HepG2 (cell line): ENCODE measurements around the gene TMEM38A. TPM values are rescaled to one million over a fixed set of nuclear protein-coding genes. Genes with fewer than 3 reads are reported as not detected.

Experiments used
- ATAC-seq: fragments of 200-7000 bp; cut with Tn5 transposase; 3 replicates; pipeline ENCODE4 v1.9.1; 2020; ENCODE audit warnings: mild to moderate bottlenecking, moderate library complexity
- BruUV-seq: library from RNA; stranded (reverse); fragments of 400-500 nt; replicated peaks from 2 replicates; lab custom pipeline; 2021; lab: Mats Ljungman, UMichigan
- CTCF ChIA-PET: fragments of 300-600 bp; formaldehyde crosslinking; extraction: SDS; loops from one replicate; lab custom pipeline; 2021; ENCODE audit warnings: low total read pairs, inconsistent platforms, low intra/inter-chr PET ratio; lab: Yijun Ruan, JAX
- POLR2A ChIA-PET: fragments of 350-600 bp; sonication (Branson Sonifier 250); formaldehyde crosslinking; loops from one replicate; lab custom pipeline; 2020; ENCODE audit warnings: antibody characterized with exemption, inconsistent platforms; lab: Yijun Ruan, JAX
- DNase-seq: peaks from one replicate; pipeline ENCODE4 v3.0.0-alpha.2; 2015; ENCODE audit warnings: low spot score
- FAIRE-seq: peaks from 3 replicates; lab custom pipeline; 2011; peaks lifted over from hg19 to GRCh38; lab: Jason Lieb, UNC
- H2AFZ ChIP-seq: one replicate; pipeline ENCODE4 v1.6.1; 2011; ENCODE audit warnings: low read length, inconsistent platforms
- H3K27ac ChIP-seq: fragments of 300-600 bp; 3 replicates; pipeline ENCODE4 v1.8.0; 2011; ENCODE audit warnings: mixed run types, mild to moderate bottlenecking, mixed read lengths, low read length, inconsistent platforms; ENCODE audit not compliant: insufficient read depth; ENCODE audit errors: extremely low read length
- H3K27me3 ChIP-seq, 2 experiments: fragments of 200-600 bp in 1 of 2; 2 replicates in 1 of 2; 3 replicates in 1 of 2; pipeline versions ENCODE4 v1.6.0 to v1.8.0; 2011; ENCODE audit warnings: low read length in 2 of 2, mild to moderate bottlenecking in 2 of 2, moderate library complexity in 2 of 2, inconsistent platforms in 1 of 2; ENCODE audit not compliant: insufficient read depth in 2 of 2, control insufficient read depth in 1 of 2
- H3K36me3 ChIP-seq, 2 experiments: fragments of 200-600 bp in 1 of 2; replicated peaks in 1 of 2; 2 replicates in 1 of 2; 3 replicates in 1 of 2; pipeline versions ENCODE4 v1.5.1 to v1.8.0; 2011; ENCODE audit warnings: low read length in 2 of 2, inconsistent platforms in 1 of 2; ENCODE audit not compliant: insufficient read depth in 2 of 2, control insufficient read depth in 1 of 2
- H3K4me1 ChIP-seq: 2 replicates; pipeline ENCODE4 v1.5.1; 2012; ENCODE audit warnings: low read length, inconsistent platforms; ENCODE audit not compliant: insufficient read depth
- H3K4me2 ChIP-seq: 2 replicates; pipeline ENCODE4 v1.6.0; 2011; ENCODE audit warnings: low read depth, low read length, inconsistent platforms
- H3K4me3 ChIP-seq, 3 experiments: fragments of 200-600 bp in 1 of 3; sonication (generic), shearing (Covaris generic) in 1 of 3; replicated peaks in 1 of 3; 2 replicates each; pipeline ENCODE4 v1.5.1; 2011 to 2016; ENCODE audit warnings: low read length in 3 of 3, inconsistent platforms in 2 of 3, low read depth in 2 of 3, mild to moderate bottlenecking in 2 of 3, control low read depth in 1 of 3, mixed read lengths in 1 of 3; ENCODE audit not compliant: insufficient read depth in 1 of 3
- H3K79me2 ChIP-seq: one replicate; pipeline ENCODE4 v1.6.1; 2011; ENCODE audit warnings: low read length, inconsistent platforms; ENCODE audit not compliant: insufficient read depth
- H3K9ac ChIP-seq: 2 replicates; pipeline ENCODE4 v1.6.0; 2011; ENCODE audit warnings: mild to moderate bottlenecking, low read depth, low read length, inconsistent platforms; ENCODE audit not compliant: insufficient read depth
- H3K9me3 ChIP-seq: 2 replicates; pipeline ENCODE4 v1.5.1; 2012; ENCODE audit warnings: mild to moderate bottlenecking, low read length
- H4K20me1 ChIP-seq: 2 replicates; pipeline ENCODE4 v1.6.0; 2011; ENCODE audit warnings: inconsistent platforms, mild to moderate bottlenecking, low read length, moderate library complexity; ENCODE audit not compliant: insufficient read depth
- ARID5B ChIP-seq: IDR thresholded peaks from 2 replicates; pipeline ENCODE4 v1.4.0; 2020; ENCODE audit warnings: mild to moderate bottlenecking, missing genetic modification reagents
- ATF7 ChIP-seq, 2 experiments: fragments of 450-650 bp in 1 of 2; sonication (generic) in 1 of 2; formaldehyde crosslinking in 1 of 2; IDR thresholded peaks; 2 replicates each; pipeline versions ENCODE4 v1.4.0 to v1.6.1; 2016 to 2020; ENCODE audit warnings: antibody characterized with exemption in 1 of 2, mild to moderate bottlenecking in 1 of 2, missing genetic modification reagents in 1 of 2
- GLI4 ChIP-seq: sonication (generic); formaldehyde crosslinking; IDR thresholded peaks from 2 replicates; pipeline ENCODE4 v1.5.1; 2020; ENCODE audit warnings: missing genetic modification reagents, mild to moderate bottlenecking, moderate library complexity, borderline replicate concordance
- KLF6 ChIP-seq: IDR thresholded peaks from 2 replicates; pipeline ENCODE4 v1.8.0; 2016; ENCODE audit warnings: missing biosample characterization, missing genetic modification reagents
- MAFF ChIP-seq: IDR thresholded peaks from 2 replicates; pipeline ENCODE4 v1.6.1; 2011; ENCODE audit warnings: low read depth, low read length, improper control_type of control experiment
- MEIS1 ChIP-seq: sonication (generic); formaldehyde crosslinking; IDR thresholded peaks from 2 replicates; pipeline ENCODE4 v1.9.0; 2021; ENCODE audit warnings: mild to moderate bottlenecking, missing genetic modification reagents, moderate library complexity, borderline replicate concordance
- MTF1 ChIP-seq: sonication (generic); formaldehyde crosslinking; IDR thresholded peaks from 2 replicates; pipeline ENCODE4 v1.5.0; 2020; ENCODE audit warnings: missing genetic modification reagents
- PBX2 ChIP-seq: IDR thresholded peaks from 2 replicates; pipeline ENCODE4 v1.6.1; 2016; ENCODE audit warnings: control low read depth
- RCOR2 ChIP-seq: IDR thresholded peaks from 2 replicates; pipeline ENCODE4 v1.6.1; 2016; ENCODE audit warnings: missing biosample characterization, missing genetic modification reagents
- SMARCC2 ChIP-seq: fragments of 450-650 bp; IDR thresholded peaks from 2 replicates; pipeline ENCODE4 v1.6.1; 2017; ENCODE audit warnings: antibody characterized with exemption, mild to moderate bottlenecking
- TFE3 ChIP-seq: IDR thresholded peaks from 2 replicates; pipeline ENCODE4 v1.6.1; 2016
- TIGD3 ChIP-seq: sonication (generic); formaldehyde crosslinking; IDR thresholded peaks from 2 replicates; pipeline ENCODE4 v1.5.1; 2020; ENCODE audit warnings: mild to moderate bottlenecking, missing genetic modification reagents, borderline replicate concordance
- TOE1 ChIP-seq: sonication (generic); formaldehyde crosslinking; IDR thresholded peaks from 2 replicates; pipeline ENCODE4 v1.4.0; 2020; ENCODE audit warnings: mild to moderate bottlenecking, missing genetic modification reagents
- ZC3H13 ChIP-seq: sonication (generic); formaldehyde crosslinking; IDR thresholded peaks from 2 replicates; pipeline ENCODE4 v1.8.1; 2023; ENCODE audit warnings: mild to moderate bottlenecking, missing genetic modification reagents, moderate library complexity
- ZMAT3 ChIP-seq: sonication (generic); formaldehyde crosslinking; conservative IDR thresholded peaks from 2 replicates; pipeline ENCODE4 v1.7.0; 2021; ENCODE audit warnings: missing genetic modification reagents
- ZNF180 ChIP-seq: sonication (generic); formaldehyde crosslinking; IDR thresholded peaks from 2 replicates; pipeline ENCODE4 v1.4.0; 2020; ENCODE audit warnings: low read depth, missing genetic modification reagents, borderline replicate concordance
- ZNF484 ChIP-seq: sonication (generic); formaldehyde crosslinking; IDR thresholded peaks from 2 replicates; pipeline ENCODE4 v1.5.1; 2020; ENCODE audit warnings: mild to moderate bottlenecking, low read depth, missing genetic modification reagents, borderline replicate concordance
- ZNF616 ChIP-seq: sonication (generic); formaldehyde crosslinking; IDR thresholded peaks from 2 replicates; pipeline ENCODE4 v1.5.0; 2020; ENCODE audit warnings: low read depth, mild to moderate bottlenecking, missing genetic modification reagents
- ZNF644 ChIP-seq: IDR thresholded peaks from 2 replicates; pipeline ENCODE4 v1.6.1; 2016; ENCODE audit warnings: low read depth
- WGBS: methylation state at CpG from one replicate; pipeline ENCODE4 v1.1.6; 2017; ENCODE audit warnings: low lambda C conversion rate; 5-methylcytosine and 5-hydroxymethylcytosine counted together
- in situ Hi-C: cut with HindIII; loops from 2 replicates; pipeline ENCODE4 v1.10.0; 2017; ENCODE audit warnings: low pct_unique_long_range_greater_than_20kb; ENCODE audit not compliant: extremely low pct_ligation_motif_present
- intact Hi-C: fragments of 100-400 bp; cut with micrococcal nuclease; formaldehyde crosslinking; loops from one replicate; pipeline ENCODE4 v1.10.0; 2022; ENCODE audit not compliant: unreplicated experiment
- polyA plus RNA-seq, 8 experiments: library from polyadenylated mRNA; depleted of rRNA in 3 of 8; stranded (reverse) in 7 of 8; unstranded in 1 of 8; fragments of >200 nt; fragmentation: Illumina TruSeq in 4 of 8; extraction: Trizol in 4 of 8; gene quantifications; 2 replicates each; pipeline versions ENCODE4 v1.2.1 to v1.2.3, GENCODE V29; 2011 to 2016; ENCODE audit warnings: low read depth in 4 of 8, missing spikeins in 1 of 8, mixed read lengths in 1 of 8; ENCODE audit not compliant: insufficient read depth in 1 of 8
- total RNA-seq, 5 experiments: library from RNA; depleted of rRNA; stranded (reverse); fragments of >200 nt; fragmentation: Illumina TruSeq; extraction: Trizol; gene quantifications; 2 replicates each; pipeline ENCODE4 v1.2.3, GENCODE V29; 2016; ENCODE audit warnings: low read depth in 1 of 5

TMEM38A gene
- total and polyA plus RNA-seq, 2 of the 13 experiments (the other 11 are each of a cell fraction or from before 2014, with no cell fraction given), result 4.8 to 6.8 TPM

- H4K20me1 ChIP-seq, result no peaks in the 10 kb centered on the region
- CTCF ChIA-PET, result no interaction called here
- H3K9me3 ChIP-seq, result no peaks in the 10 kb centered on the region
- no peak overlapping the region for H2AFZ ChIP-seq
- H3K4me1 ChIP-seq, result no peaks in the 10 kb centered on the region
- no peaks in the 10 kb centered on the region for H3K27me3 ChIP-seq
- no peaks in the 10 kb centered on the region for H3K36me3 ChIP-seq
- no peak overlapping the region for H3K9ac ChIP-seq
- TF ChIP-seq GLI4 (CRISPR knock-in tag) (no peak), TIGD3 (CRISPR knock-in tag) (no peak), MTF1 (CRISPR knock-in tag) (no peak), TOE1 (CRISPR knock-in tag) (no peak), TFE3 (CRISPR knock-in tag) (no peak), PBX2 (CRISPR knock-in tag) (no peak), ZMAT3 (CRISPR knock-in tag) (no peak), MEIS1 (CRISPR knock-in tag) (no peak), MAFF (no peak), ZNF180 (CRISPR knock-in tag) (no peak), RCOR2 (CRISPR knock-in tag) (no peak), ZC3H13 (CRISPR knock-in tag) (no peak), ATF7 (IDR thresholded peaks at IDR 0.05) (no peak), ATF7 (CRISPR knock-in tag; IDR thresholded peaks at IDR 0.05) (no peak), ZNF484 (CRISPR knock-in tag) (no peak), ZNF644 (CRISPR knock-in tag) (no peak), SMARCC2 (no peak), ZNF616 (CRISPR knock-in tag) (no peak), KLF6 (CRISPR knock-in tag) (no peak), ARID5B (CRISPR knock-in tag) (no peak)
- H3K4me2 ChIP-seq, result no peak overlapping the region
- POLR2A ChIA-PET, result no interaction called here
- no peaks in the 10 kb centered on the region for H3K79me2 ChIP-seq
- in situ Hi-C loops, result no loop called here
- ATAC-seq, result no peak
- H3K4me3 ChIP-seq, result no peak overlapping the region
- no peak for DNase-seq
- intact Hi-C loops, result no loop called here
- no peak for FAIRE-seq
- BruUV-seq, result no TSS peak
- H3K27ac ChIP-seq, result no peak overlapping the region
- WGBS, result 54% methylated on average over 7 of the region's 7 CpGs
These were observed 60.1 kb downstream of the TMEM38A start for GRCh38 chr19:16721051-16721450.
